Measurements from ENCODE around the gene ARHGAP11B.
"Not testable (repeated sequence)": the region's sequence is repeated elsewhere in the genome, so short reads cannot be mapped to it uniquely, and the experiment has no call there.

Gene ARHGAP11B

GRCh38 chr15:30625436-30626193 lies at the start of gene ARHGAP11B:
ARHGAP11B (plus strand) TSS chr15:30626128.
- DNase-seq, result peak; percentile 90

GRCh38 chr15:30579394-30579970 lies 46.4 kb upstream of the ARHGAP11B start:
- DNase-seq, result not testable (repeated sequence)

DNA sequence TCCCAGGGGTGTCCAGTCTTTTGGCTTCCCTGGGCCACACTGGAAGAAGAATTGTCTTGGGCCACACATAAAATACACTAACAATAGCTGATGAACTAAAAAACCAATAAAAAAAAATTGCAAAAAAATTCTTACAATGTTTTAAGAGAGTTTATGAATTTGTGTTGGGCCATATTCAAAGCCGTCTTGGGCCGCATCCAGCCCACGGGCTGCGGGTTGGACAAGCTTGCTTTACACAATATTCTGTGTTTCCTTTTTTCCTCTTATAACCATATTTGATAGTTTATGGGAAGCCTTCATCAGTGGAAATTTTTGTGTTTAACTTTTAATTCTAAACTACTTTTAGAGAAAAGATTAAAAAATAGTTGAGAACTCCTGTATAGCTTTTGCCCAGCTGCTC lies 45.2 kb upstream of the ARHGAP11B start:
- not testable (repeated sequence) for DNase-seq

- DNase-seq, result not testable (repeated sequence)
Measured at GRCh38 chr15:30598953-30599352, 27.0 kb upstream of the ARHGAP11B start.

GRCh38 chr15:30603796-30604195 lies 22.1 kb upstream of the ARHGAP11B start, which contains the start of gene GOLGA8H:
GOLGA8H (plus strand) TSS chr15:30604028; CDS start chr15:30604126, 98 bp downstream.
- DNase-seq, result not testable (repeated sequence)

- not testable (repeated sequence) for DNase-seq
Measured at GRCh38 chr15:30612271-30612670, 13.7 kb upstream of the ARHGAP11B start.

DNA sequence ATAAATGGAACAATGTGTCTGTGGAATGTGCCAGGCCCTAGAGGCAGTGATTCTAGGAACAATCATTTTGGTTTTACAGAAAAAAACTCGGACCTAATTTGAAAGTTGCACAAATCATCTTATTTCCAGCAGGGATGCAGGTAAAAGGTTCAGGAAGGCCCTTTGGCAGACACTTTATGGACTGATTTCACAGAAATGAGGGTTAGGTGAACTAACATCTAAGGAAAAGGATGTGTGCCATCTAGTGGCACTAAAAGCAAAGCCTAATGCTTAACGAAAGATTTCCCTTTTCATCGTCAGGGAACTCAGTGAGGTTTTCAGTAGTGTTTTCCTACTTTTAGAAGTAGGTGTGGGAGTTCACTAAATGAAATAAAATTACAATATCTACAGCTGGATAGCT lies 4.6 kb upstream of the ARHGAP11B start:
- DNase-seq, result not testable (repeated sequence)

GRCh38 chr15:30626194-30626565 lies 252 bp downstream of the ARHGAP11B start:
- not testable (repeated sequence) for DNase-seq

DNA sequence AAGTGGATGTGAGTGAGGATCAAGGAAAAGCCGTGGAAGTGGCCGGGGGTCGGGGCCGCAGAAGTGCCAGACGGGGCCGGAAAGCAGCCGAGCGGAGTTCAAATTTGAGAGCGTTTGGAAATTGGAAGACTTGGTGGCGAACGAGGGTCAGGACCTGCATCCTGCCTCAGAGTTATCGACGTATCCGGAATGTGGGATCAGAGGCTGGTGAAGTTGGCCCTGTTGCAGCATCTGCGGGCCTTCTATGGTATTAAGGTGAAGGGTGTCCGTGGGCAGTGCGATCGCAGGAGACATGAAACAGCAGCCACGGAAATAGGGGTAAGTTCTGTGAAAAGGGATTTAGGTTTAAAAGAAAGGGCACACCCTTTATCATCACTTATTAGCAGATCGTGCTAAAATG lies 704 bp downstream of the ARHGAP11B start:
- not testable (repeated sequence) for DNase-seq

DNA sequence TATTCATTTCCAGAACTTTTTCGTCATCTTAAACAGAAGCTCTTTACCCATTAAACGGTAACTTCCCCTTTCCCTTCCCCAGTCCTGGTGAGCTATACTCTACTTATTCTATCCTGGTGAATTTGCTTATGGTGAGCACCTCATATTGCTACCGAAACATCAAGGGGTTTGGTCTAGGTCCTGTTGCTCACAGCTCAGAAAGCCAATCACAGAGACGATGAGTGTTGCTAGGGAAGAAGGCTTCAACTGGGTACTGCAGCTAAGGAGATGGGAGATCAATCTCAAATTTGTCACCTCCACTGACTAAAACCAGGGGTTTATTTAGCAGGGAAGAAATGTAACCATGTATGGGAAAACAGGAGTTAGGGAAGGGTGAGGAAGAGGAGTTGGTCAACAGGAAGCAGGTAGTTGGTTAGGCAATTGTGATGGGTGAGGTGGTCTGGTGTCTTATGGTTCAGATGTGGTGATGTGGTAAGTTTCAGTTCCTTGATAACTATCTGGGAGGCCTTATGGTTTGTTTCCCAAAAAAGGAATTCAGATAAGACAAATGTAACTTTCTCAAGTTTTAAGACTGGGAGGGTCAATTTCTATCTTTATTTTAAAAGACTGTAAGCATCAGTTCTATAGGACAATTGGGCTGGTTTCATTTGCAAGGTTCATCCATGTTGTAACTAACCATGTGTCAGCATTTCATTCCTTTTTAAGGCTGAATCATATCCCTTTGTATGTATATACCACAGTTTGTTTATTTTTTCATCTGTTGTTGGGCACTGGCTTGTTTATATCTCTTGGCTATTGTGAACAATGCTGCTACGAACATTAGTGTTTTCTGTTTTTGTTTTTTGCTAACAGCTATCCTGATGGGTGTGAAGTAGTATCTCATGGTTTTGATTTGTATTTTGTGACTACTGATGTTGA lies 24.3 kb downstream of the ARHGAP11B start:
- DNase-seq, result no peak

- DNase-seq, result not testable (repeated sequence)
Measured at GRCh38 chr15:30661154-30661553, 35.2 kb downstream of the ARHGAP11B start.

DNA sequence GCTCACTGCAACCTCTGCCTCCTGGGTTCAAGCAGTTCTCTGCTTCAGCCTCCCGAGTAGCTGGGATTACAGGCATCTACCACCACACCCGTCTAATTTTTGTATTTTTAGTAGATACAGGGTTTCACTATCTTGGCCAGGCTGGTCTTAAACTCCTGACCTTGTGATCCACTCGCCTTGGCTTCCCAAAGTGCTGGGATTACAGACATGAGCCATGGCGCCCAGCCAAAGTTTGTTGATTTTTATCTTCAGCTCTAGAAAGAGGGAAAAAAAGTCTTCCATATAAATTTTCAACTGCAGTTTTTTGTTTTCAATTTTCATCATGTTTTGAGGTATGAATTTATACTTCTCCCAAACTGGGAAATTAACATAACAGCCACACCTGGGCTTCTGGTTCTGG lies 43.7 kb downstream of the ARHGAP11B start:
- DNase-seq, result not testable (repeated sequence)

DNA sequence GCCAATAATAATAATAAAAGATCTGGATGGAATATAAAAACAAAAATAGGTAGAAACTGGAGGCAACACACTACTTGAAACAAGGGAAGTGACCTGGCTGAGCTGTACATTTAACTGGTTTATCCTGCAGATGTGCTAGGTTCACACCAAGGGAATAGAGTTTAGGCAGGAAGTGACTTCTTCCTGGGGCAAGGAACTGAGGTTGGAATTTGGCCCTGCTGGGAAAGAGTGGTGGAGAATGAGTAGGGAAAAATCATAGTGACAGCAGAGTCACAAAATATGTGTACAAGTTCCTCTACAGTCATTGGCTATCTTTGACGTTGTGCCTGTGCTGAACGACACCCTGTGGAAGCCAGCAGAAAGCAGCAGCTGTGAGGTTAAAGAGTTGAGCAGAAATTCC lies 44.1 kb downstream of the ARHGAP11B start:
- DNase-seq, result no peak

GRCh38 chr15:30671309-30671708 lies 45.4 kb downstream of the ARHGAP11B start:
- no peak for DNase-seq

DNA sequence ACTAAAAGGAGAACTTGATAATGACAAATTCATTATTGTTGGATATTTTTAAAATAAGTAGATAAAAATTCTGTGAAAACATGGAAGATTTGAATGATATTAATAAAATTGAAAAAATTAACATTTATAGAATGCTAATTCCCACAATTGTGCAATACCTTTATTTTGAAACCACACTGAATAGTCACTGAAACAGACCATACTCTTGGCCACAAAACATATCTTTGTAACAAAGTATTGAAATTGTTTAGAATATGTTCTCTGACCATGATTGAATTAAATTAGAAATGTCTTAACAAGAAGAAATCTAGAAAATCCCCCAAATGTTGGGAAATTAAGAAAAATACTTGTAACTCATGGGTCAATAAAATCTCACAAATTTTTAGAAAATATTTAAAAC lies 49.2 kb downstream of the ARHGAP11B start:
- no peak for DNase-seq

- DNase-seq, result not testable (repeated sequence)
Measured at GRCh38 chr15:30675891-30676290, 50.0 kb downstream of the ARHGAP11B start.

- DNase-seq, result not testable (repeated sequence)
Measured at GRCh38 chr15:30680997-30681396, 55.1 kb downstream of the ARHGAP11B start.

DNA sequence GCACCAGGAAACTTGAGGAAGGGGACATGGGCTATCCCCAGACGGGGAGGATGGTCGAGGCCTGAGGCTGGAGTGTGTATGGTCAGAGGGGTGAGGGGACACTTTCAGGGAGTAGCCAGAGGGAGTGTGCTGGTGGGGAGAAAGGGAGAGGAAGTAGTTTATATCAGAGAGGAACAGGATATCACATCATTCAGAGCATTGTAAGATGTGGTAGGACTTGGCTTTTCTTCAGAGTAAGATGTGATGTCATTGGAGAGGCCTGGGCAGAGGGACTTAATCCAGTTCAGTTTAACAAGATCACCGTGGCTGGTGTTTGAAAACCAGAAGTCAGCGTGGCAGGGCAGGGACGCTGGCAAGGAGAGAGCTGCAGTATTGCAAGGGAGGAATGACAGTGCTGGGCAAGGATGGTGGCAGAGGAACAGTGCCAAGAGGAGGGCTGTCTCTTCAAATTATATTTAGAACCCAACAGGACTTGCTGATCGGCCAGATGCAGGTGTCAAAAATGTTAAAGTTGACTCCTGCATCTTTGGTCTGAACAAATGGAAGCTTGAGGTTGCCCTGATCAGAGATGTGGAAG lies 59.9 kb downstream of the ARHGAP11B start:
- not testable (repeated sequence) for DNase-seq

DNA sequence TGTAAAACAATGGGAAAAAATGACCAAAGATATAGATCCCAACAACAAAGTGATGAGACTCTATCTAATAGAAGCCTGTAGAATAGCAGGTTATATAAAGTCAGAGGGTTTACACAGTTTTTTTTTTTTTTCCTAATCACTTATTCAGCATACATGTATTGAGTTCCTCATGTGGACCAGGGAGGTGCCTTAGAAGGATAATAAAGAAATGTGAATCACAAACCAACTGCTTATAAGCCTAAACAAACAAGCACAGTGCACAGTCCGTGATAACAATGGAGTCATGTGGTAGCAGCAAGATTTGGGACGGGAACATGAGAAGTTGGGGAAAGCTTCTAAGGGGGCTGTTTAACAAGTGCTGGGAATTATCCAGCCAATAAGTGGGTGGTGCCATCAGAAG lies 60.7 kb downstream of the ARHGAP11B start:
- DNase-seq, result not testable (repeated sequence)
